HG03045 (cell line): ENCODE results near the gene AQP1.

Experiments
- ATAC-seq: cut with Tn5 transposase; IDR thresholded peaks from one replicate; pipeline ENCODE4 v1.9.1; 2021; ENCODE audit warnings: mild to moderate bottlenecking, moderate library complexity; ENCODE audit not compliant: unreplicated experiment

Gene AQP1

DNA sequence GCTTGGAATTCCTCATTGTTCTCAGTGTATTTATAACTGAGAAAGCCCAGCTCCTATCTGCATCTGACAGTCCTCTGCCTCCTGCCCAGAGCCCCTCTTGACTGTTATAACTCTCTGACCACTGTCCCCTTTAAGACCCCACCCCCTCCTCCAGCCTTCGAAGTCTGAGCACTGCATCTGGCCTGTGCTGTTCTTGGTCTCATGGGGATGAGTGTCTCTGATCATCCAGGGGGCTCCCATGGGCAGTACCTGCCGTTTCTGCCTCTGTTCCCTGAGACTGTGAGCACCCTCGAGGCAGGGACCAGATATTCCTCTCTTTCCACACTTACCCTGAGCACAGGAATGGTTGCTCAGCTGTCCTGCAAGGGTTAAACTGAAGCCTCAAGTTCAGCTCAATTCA is 59.8 kb downstream of the AQP1 start:
- no peak for ATAC-seq

GRCh38 chr7:30971840-30972563 is 60.3 kb downstream of the AQP1 start:
- no peak for ATAC-seq

DNA sequence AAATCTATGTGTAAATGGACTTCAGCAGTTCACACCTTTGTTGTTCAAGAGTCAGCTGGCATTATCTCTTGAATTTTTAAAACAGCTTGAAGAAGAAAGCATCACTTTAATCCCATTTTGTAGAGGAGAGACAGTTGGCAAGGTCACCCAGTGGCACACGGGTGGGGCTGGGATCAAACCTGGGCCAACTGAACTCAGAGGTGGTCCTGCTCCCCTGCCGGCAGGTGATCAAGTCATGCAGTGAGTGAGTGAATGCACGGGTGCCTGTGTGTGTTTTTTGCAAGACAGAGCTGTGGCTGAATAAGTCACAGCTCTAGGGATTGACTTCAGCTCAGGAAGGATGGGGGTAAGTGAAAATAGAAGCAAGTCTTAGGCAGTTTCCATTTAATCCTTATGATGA is 61.6 kb downstream of the AQP1 start:
- no peak for ATAC-seq

- no peak for ATAC-seq
Measured at GRCh38 chr7:30973791-30974604, 62.3 kb downstream of the AQP1 start.

- peak; percentile 98 for ATAC-seq
Measured at GRCh38 chr7:30974605-30975255, 63.1 kb downstream of the AQP1 start.
